WTC11 (cell line): Measurements from ENCODE around the gene ZNF780B. TPM values are rescaled to one million over a fixed set of nuclear protein-coding genes. Genes with fewer than 3 reads are reported as not detected.

Experiments
- ATAC-seq: fragments of 200-7000 bp; cut with Tn5 transposase; 2 replicates; pipeline ENCODE4 v1.10.0; 2021; ENCODE audit warnings: mild to moderate bottlenecking, moderate library complexity
- CTCF ChIA-PET: fragments of 300-600 bp; sonication (Branson Sonifier 250); formaldehyde crosslinking; loops from one replicate; lab custom pipeline; 2021; ENCODE audit warnings: antibody characterized with exemption; lab: Charles Lee
- POLR2A ChIA-PET: fragments of 350-600 bp; sonication (Branson Sonifier 250); formaldehyde crosslinking; loops from one replicate; lab custom pipeline; 2021; ENCODE audit warnings: antibody characterized with exemption; lab: Charles Lee
- DNase-seq: peaks from one replicate; pipeline ENCODE4 v3.0.0; 2021; ENCODE audit warnings: low spot score
- H3K27ac Mint-ChIP-seq: 2 replicates; pipeline ENCODE4 v1.8.0; 2021; ENCODE audit warnings: mixed read lengths
- H3K27me3 Mint-ChIP-seq: 2 replicates; pipeline ENCODE4 v1.8.0; 2021; ENCODE audit warnings: low read depth, mild to moderate bottlenecking, moderate library complexity, mixed read lengths
- H3K36me3 Mint-ChIP-seq: 2 replicates; pipeline ENCODE4 v1.8.0; 2021; ENCODE audit warnings: mixed read lengths
- H3K4me1 Mint-ChIP-seq: 2 replicates; pipeline ENCODE4 v1.8.0; 2022; ENCODE audit warnings: mixed read lengths
- H3K4me3 Mint-ChIP-seq: 2 replicates; pipeline ENCODE4 v1.8.0; 2021; ENCODE audit warnings: mild to moderate bottlenecking, moderate library complexity, mixed read lengths
- H3K9me3 Mint-ChIP-seq: 2 replicates; pipeline ENCODE4 v1.8.0; 2021; ENCODE audit warnings: mixed read lengths
- GRHL2 ChIP-seq: fragments of 250-450 bp; sonication (Bioruptor Pico); IDR thresholded peaks from 2 replicates; pipeline ENCODE4 v1.8.0; 2022; ENCODE audit warnings: mild to moderate bottlenecking, moderate library complexity; ENCODE audit not compliant: insufficient replicate concordance, severe bottlenecking
- NFYB ChIP-seq: sonication (generic); formaldehyde crosslinking; conservative IDR thresholded peaks from 2 replicates; pipeline ENCODE4 v1.8.0; 2022; ENCODE audit warnings: low read depth, missing genetic modification reagents
- SMAD4 ChIP-seq: sonication (generic); formaldehyde crosslinking; IDR thresholded peaks from 2 replicates; pipeline ENCODE4 v1.8.0; 2022; ENCODE audit warnings: mild to moderate bottlenecking, missing genetic modification reagents
- ZNF219 ChIP-seq: sonication (generic); formaldehyde crosslinking; IDR thresholded peaks from 2 replicates; pipeline ENCODE4 v1.8.0; 2023; ENCODE audit warnings: missing genetic modification reagents, mild to moderate bottlenecking, borderline replicate concordance
- ZNF425 ChIP-seq: fragments of 250-450 bp; sonication (Bioruptor Pico); conservative IDR thresholded peaks from 2 replicates; pipeline ENCODE4 v1.9.0; 2021; ENCODE audit warnings: mild to moderate bottlenecking
- total RNA-seq: library from RNA; stranded (reverse); gene quantifications from 3 replicates; pipeline ENCODE4 v1.2.3, GENCODE V29; 2021
- TF ChIP-seq, protein P1 (sequence below): sonication (generic); formaldehyde crosslinking; IDR thresholded peaks from 2 replicates; pipeline ENCODE4 v1.8.1; 2023; ENCODE audit warnings: mild to moderate bottlenecking, moderate library complexity, missing genetic modification reagents
- TF ChIP-seq, protein P2 (sequence below): sonication (generic); formaldehyde crosslinking; IDR thresholded peaks from 2 replicates; pipeline ENCODE4 v1.8.0; 2023; ENCODE audit warnings: missing genetic modification reagents
- TF ChIP-seq, protein P3 (sequence below): sonication (generic); formaldehyde crosslinking; IDR thresholded peaks from 2 replicates; pipeline ENCODE4 v1.8.1; 2023; ENCODE audit warnings: mild to moderate bottlenecking, missing genetic modification reagents
- TF ChIP-seq, protein P4 (sequence below): sonication (generic); formaldehyde crosslinking; IDR thresholded peaks from 2 replicates; pipeline ENCODE4 v1.8.0; 2022; ENCODE audit warnings: missing genetic modification reagents

ZNF780B gene
- total RNA-seq, 1 experiment from 2014 or later: 22.9 TPM

DNA sequence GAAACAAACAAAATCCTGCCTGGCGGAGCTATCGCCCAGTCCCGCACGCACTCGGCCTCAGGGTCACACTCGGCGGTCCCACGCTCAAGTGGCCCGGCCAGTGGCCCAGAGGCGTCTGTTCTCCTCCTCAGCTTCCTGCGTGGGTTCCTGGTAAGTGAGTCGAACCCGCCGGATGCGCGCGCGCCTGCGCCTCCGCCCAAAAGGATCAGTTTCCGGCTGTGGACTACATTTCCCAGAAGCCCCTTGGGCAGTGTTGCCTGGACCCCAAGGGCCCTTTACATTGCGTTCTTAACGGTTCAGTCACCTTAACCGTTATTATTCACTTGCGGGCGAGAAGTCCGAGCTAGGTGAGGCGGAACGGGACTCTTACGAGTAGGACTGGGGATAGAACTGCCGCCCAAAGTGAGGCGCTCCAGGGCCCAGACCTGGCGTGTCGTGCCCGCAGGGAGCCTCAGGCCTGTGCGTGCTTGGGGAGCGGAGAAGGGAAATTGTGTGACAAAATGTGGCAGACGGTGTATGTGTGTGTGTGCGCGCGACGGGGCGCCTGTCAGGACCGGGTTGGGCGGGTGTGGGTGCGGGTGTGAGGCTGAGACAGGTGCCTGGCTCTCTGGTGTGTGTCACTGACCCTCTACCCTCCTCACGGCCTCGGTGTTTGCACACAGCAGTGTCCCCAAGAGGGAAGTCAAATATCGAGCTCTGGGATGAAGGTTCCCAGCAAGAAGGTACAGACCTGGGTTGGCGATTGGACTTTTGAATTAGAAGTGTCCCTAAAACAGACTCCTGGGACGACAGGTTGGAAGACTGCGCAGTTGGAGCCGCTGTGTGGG is 59.0 kb downstream of the ZNF780B start, which contains the start of gene ZNF546 (continued):
- TF ChIP-seq, protein P1, sequence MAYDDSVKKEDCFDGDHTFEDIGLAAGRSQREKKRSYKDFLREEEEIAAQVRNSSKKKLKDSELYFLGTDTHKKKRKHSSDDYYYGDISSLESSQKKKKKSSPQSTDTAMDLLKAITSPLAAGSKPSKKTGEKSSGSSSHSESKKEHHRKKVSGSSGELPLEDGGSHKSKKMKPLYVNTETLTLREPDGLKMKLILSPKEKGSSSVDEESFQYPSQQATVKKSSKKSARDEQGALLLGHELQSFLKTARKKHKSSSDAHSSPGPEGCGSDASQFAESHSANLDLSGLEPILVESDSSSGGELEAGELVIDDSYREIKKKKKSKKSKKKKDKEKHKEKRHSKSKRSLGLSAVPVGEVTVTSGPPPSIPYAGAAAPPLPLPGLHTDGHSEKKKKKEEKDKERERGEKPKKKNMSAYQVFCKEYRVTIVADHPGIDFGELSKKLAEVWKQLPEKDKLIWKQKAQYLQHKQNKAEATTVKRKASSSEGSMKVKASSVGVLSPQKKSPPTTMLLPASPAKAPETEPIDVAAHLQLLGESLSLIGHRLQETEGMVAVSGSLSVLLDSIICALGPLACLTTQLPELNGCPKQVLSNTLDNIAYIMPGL (CRISPR knock-in tag): no peak
- TF ChIP-seq NFYB: no peak

DNA sequence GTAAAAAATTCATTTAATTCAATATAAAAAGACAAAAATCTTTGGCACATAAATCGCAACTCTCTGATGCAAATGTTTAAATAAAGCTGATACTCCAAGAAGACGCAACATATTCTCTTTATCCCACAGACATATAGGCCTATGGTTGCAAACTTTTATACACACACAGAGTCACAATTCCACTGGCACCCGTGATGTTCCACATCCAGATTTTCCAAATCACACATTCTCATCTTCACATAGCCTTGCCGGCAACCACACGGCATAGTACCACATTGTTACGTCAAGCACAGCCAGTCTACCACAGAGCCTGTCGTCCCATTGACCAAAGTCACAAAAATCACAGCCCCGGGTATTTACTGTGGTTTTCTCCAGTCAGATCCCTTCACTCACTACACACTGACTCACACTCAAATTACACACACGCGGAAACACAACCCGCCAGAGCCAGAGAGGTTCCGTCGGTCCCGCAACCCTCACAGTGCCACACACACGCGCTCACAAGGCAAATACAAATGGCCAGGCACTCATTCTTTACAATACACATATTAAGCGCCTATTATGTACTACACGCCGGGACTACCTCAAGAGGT is 59.7 kb downstream of the ZNF780B start:
- Mint-ChIP-seq H3K27ac (peak overlapping the region; percentile 91), H3K4me3 (peak overlapping the region; percentile 99), H3K36me3 (peaks cover 21% of the 10 kb centered on the region), H3K27me3 (no peaks in the 10 kb centered on the region), H3K9me3 (peaks cover 25% of the 10 kb centered on the region), H3K4me1 (peaks cover 14% of the 10 kb centered on the region)
- ATAC-seq (peak; percentile 68), DNase-seq (no peak)
- ChIA-PET CTCF (interaction anchor here (1.0 to 1.1 kb wide), 2 partner anchors 26 to 37 kb away, joined by 3 read pairs; partner anchors contain the start of gene PSMC4), POLR2A (interaction anchor here (1.7 kb wide), 1 partner anchor 26 kb away, joined by 5 read pairs; the partner anchor contains the start of gene PSMC4)
- TF ChIP-seq GRHL2 (CRISPR knock-in tag) (no peak), ZNF425 (CRISPR knock-in tag) (no peak), ZNF219 (no peak)
- TF ChIP-seq, protein P2, sequence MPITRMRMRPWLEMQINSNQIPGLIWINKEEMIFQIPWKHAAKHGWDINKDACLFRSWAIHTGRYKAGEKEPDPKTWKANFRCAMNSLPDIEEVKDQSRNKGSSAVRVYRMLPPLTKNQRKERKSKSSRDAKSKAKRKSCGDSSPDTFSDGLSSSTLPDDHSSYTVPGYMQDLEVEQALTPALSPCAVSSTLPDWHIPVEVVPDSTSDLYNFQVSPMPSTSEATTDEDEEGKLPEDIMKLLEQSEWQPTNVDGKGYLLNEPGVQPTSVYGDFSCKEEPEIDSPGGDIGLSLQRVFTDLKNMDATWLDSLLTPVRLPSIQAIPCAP (CRISPR knock-in tag): no peak
- TF ChIP-seq, protein P3, sequence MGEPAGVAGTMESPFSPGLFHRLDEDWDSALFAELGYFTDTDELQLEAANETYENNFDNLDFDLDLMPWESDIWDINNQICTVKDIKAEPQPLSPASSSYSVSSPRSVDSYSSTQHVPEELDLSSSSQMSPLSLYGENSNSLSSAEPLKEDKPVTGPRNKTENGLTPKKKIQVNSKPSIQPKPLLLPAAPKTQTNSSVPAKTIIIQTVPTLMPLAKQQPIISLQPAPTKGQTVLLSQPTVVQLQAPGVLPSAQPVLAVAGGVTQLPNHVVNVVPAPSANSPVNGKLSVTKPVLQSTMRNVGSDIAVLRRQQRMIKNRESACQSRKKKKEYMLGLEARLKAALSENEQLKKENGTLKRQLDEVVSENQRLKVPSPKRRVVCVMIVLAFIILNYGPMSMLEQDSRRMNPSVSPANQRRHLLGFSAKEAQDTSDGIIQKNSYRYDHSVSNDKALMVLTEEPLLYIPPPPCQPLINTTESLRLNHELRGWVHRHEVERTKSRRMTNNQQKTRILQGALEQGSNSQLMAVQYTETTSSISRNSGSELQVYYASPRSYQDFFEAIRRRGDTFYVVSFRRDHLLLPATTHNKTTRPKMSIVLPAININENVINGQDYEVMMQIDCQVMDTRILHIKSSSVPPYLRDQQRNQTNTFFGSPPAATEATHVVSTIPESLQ (CRISPR knock-in tag): no peak
- TF ChIP-seq, protein P4, sequence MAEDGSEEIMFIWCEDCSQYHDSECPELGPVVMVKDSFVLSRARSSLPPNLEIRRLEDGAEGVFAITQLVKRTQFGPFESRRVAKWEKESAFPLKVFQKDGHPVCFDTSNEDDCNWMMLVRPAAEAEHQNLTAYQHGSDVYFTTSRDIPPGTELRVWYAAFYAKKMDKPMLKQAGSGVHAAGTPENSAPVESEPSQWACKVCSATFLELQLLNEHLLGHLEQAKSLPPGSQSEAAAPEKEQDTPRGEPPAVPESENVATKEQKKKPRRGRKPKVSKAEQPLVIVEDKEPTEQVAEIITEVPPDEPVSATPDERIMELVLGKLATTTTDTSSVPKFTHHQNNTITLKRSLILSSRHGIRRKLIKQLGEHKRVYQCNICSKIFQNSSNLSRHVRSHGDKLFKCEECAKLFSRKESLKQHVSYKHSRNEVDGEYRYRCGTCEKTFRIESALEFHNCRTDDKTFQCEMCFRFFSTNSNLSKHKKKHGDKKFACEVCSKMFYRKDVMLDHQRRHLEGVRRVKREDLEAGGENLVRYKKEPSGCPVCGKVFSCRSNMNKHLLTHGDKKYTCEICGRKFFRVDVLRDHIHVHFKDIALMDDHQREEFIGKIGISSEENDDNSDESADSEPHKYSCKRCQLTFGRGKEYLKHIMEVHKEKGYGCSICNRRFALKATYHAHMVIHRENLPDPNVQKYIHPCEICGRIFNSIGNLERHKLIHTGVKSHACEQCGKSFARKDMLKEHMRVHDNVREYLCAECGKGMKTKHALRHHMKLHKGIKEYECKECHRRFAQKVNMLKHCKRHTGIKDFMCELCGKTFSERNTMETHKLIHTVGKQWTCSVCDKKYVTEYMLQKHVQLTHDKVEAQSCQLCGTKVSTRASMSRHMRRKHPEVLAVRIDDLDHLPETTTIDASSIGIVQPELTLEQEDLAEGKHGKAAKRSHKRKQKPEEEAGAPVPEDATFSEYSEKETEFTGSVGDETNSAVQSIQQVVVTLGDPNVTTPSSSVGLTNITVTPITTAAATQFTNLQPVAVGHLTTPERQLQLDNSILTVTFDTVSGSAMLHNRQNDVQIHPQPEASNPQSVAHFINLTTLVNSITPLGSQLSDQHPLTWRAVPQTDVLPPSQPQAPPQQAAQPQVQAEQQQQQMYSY: peak; percentile 79

- ChIA-PET POLR2A (interaction anchor here (1.7 kb wide), 1 partner anchor 25 kb away, joined by 5 read pairs; the partner anchor contains the start of gene PSMC4), CTCF (no interaction called here)
- Mint-ChIP-seq H3K36me3 (peaks cover 21% of the 10 kb centered on the region), H3K4me3 (peak overlapping the region; percentile 99), H3K4me1 (peaks cover 14% of the 10 kb centered on the region), H3K9me3 (peaks cover 25% of the 10 kb centered on the region), H3K27me3 (no peaks in the 10 kb centered on the region), H3K27ac (no peak overlapping the region)
- DNase-seq: no peak
- no peak for ATAC-seq
- no peak for TF ChIP-seq SMAD4 (CRISPR knock-in tag)
Measured at GRCh38 chr19:39995794-39996193, 60.2 kb downstream of the ZNF780B start.
